SHP77 treated with DMSO at 0.1 percent for 48 hours (cell line): ENCODE results near the gene GAK.

Source experiments
- DNase-seq: peaks from one replicate; lab custom pipeline; 2025; lab: John Stamatoyannopoulos, UW

GAK gene

GRCh38 chr4:964346-965025 is 32.4 kb upstream of the GAK start:
- no peak for DNase-seq

GRCh38 chr4:963276-964225 is 31.4 kb upstream of the GAK start:
- DNase-seq, result no peak

GRCh38 chr4:962231-963208 is 30.4 kb upstream of the GAK start:
- DNase-seq, result no peak

- DNase-seq, result no peak
These were observed 29.5 kb upstream of the GAK start for GRCh38 chr4:961351-962230.

- DNase-seq, result no peak
These were observed 28.7 kb upstream of the GAK start for GRCh38 chr4:960636-961350.

GRCh38 chr4:960140-960635 is 28.1 kb upstream of the GAK start:
- no peak for DNase-seq

GRCh38 chr4:959338-960139 is 27.4 kb upstream of the GAK start:
- no peak for DNase-seq

- DNase-seq, result no peak
These were observed 26.7 kb upstream of the GAK start for GRCh38 chr4:958696-959337.

- DNase-seq, result no peak
These were observed 26.2 kb upstream of the GAK start for GRCh38 chr4:958314-958665.

- DNase-seq, result no peak
These were observed 25.6 kb upstream of the GAK start for GRCh38 chr4:957581-958313.

- DNase-seq, result no peak
These were observed 25.1 kb upstream of the GAK start for GRCh38 chr4:957231-957580.

- no peak for DNase-seq
These were observed 24.6 kb upstream of the GAK start for GRCh38 chr4:956531-957230.

- no peak for DNase-seq
These were observed 23.8 kb upstream of the GAK start for GRCh38 chr4:955931-956381.

- DNase-seq, result no peak
These were observed 23.2 kb upstream of the GAK start for GRCh38 chr4:955161-955921.

GRCh38 chr4:954211-955020 is 22.3 kb upstream of the GAK start:
- no peak for DNase-seq

- no peak for DNase-seq
These were observed 21.4 kb upstream of the GAK start for GRCh38 chr4:953574-953915.
